SK-MEL-5 (cell line): Measurements from ENCODE around the gene PKLR. TPM values are rescaled to one million over a fixed set of nuclear protein-coding genes. Genes with fewer than 3 reads are reported as not detected.

ENCODE experiments used
- DNase-seq: peaks from one replicate; pipeline ENCODE4 v3.0.0-alpha.2; 2016; ENCODE audit warnings: low read depth, low spot score
- in situ Hi-C: cut with HindIII; loops from 2 replicates; pipeline ENCODE4 v1.10.0; 2016; ENCODE audit warnings: low sequenced_read_pairs, high pct_unique_total_duplicates, low pct_unique_long_range_greater_than_20kb
- total RNA-seq: library from RNA; depleted of rRNA; stranded (reverse); fragments of >200 nt; shearing (Covaris generic); gene quantifications from 2 replicates; pipeline ENCODE4 v1.2.3, GENCODE V29; 2014

The PKLR gene
- total RNA-seq, 1 experiment from 2014 or later, result 0.11 TPM

GRCh38 chr1:155320661-155321617 is 19.7 kb upstream of the PKLR start, which contains the start of gene RUSC1:
Gene RUSC1, plus strand, starts transcription at chr1:155320894. Its CDS starts 880 bp downstream, at chr1:155321774.
- no peak for DNase-seq
- in situ Hi-C loops, result no loop called here

- in situ Hi-C loops, result no loop called here
- DNase-seq, result no peak
Measured at GRCh38 chr1:155320252-155320651, 19.0 kb upstream of the PKLR start.

- DNase-seq, result no peak
- in situ Hi-C loops, result no loop called here
Measured at GRCh38 chr1:155319536-155319935, 18.3 kb upstream of the PKLR start.

- in situ Hi-C loops, result no loop called here
- DNase-seq, result no peak
Measured at GRCh38 chr1:155318082-155318481, 16.8 kb upstream of the PKLR start.

GRCh38 chr1:155316922-155317321 is 15.7 kb upstream of the PKLR start:
- DNase-seq, result no peak
- in situ Hi-C loops, result no loop called here

- in situ Hi-C loops, result no loop called here
Measured at GRCh38 chr1:155313261-155313660, 12.0 kb upstream of the PKLR start.

GRCh38 chr1:155309423-155310021 is 8.3 kb upstream of the PKLR start:
- DNase-seq, result no peak
- in situ Hi-C loops, result no loop called here

More at GRCh38 chr1:155313261-155313660, 12.0 kb upstream of the PKLR start:
- DNase-seq, result no peak

GRCh38 chr1:155308493-155309422 is 7.5 kb upstream of the PKLR start, which contains the start of gene FDPS:
Gene FDPS, plus strand, starts transcription at chr1:155308866. Its CDS starts 924 bp downstream, at chr1:155309790.
- DNase-seq, result peak; percentile 100
- in situ Hi-C loops, result no loop called here

- peak; percentile 85 for DNase-seq
- in situ Hi-C loops, result no loop called here
Measured at GRCh38 chr1:155307247-155307740, 6.1 kb upstream of the PKLR start.

GRCh38 chr1:155305881-155306391 is 4.7 kb upstream of the PKLR start:
- in situ Hi-C loops, result no loop called here

GRCh38 chr1:155304558-155305063 is 3.4 kb upstream of the PKLR start:
- no peak for DNase-seq
- in situ Hi-C loops, result no loop called here

More at GRCh38 chr1:155305881-155306391, 4.7 kb upstream of the PKLR start:
- DNase-seq, result no peak

- no peak for DNase-seq
- in situ Hi-C loops, result no loop called here
Measured at GRCh38 chr1:155300553-155301329, 497 bp downstream of the PKLR start.

GRCh38 chr1:155300024-155300423 is 1.2 kb downstream of the PKLR start:
- no peak for DNase-seq
- in situ Hi-C loops, result no loop called here

GRCh38 chr1:155297384-155297783 is 3.9 kb downstream of the PKLR start:
- DNase-seq, result no peak
- in situ Hi-C loops, result no loop called here

GRCh38 chr1:155296661-155297060 is 4.6 kb downstream of the PKLR start:
- in situ Hi-C loops, result no loop called here
- DNase-seq, result no peak

GRCh38 chr1:155295942-155296267 is 5.3 kb downstream of the PKLR start:
- in situ Hi-C loops, result no loop called here
- DNase-seq, result no peak
